ENCODE results near the gene ECHDC1.

Gene ECHDC1

GRCh38 chr6:127282184-127282583, 61.2 kb downstream of the ECHDC1 start:
- DNase-seq = no peak

DNA sequence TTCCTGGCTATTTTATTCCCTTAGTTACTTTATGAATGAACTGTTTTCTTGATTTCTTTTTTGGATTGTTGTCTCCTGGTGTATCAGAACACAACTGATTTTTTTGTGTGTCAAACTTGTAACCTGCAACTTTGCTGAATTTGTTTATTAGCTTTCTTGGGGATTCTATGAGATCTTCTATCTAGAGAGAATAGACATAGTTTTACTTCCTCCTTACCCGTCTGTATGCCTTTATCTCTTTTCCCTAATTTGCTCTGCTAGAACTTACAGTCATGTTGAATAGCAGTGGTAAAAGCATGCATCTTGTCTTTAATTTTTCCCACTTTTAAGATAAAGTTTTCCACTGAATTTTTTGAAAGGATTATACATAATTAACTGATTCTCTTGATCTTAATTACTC, 63.6 kb downstream of the ECHDC1 start:
- no peak for DNase-seq

- DNase-seq = no peak
These were observed 65.2 kb downstream of the ECHDC1 start for GRCh38 chr6:127277878-127278843.

DNA sequence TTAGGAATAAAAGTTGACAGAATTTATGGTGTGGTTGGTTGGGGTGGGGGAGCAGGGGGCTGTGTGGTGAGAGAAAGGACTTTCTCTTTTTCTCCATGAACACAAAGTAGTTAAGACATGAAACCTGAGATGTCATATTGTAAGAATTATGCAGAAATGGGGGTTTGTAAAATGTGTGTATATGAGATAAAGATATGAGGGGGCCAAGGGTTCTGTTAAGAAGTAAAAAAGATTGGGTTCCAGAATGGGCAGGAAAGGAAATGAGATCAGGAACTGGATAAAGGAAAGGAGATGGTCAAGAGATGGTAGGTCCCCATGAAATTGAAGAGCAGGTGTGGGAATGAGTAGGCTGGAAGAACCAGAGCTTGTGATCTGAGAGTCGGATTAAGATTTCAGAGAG, 67.1 kb downstream of the ECHDC1 start:
- DNase-seq = no peak

- no peak for DNase-seq
These were observed 69.9 kb downstream of the ECHDC1 start for GRCh38 chr6:127273499-127273898.

- no peak for DNase-seq
These were observed 70.8 kb downstream of the ECHDC1 start for GRCh38 chr6:127272576-127272975.

DNA sequence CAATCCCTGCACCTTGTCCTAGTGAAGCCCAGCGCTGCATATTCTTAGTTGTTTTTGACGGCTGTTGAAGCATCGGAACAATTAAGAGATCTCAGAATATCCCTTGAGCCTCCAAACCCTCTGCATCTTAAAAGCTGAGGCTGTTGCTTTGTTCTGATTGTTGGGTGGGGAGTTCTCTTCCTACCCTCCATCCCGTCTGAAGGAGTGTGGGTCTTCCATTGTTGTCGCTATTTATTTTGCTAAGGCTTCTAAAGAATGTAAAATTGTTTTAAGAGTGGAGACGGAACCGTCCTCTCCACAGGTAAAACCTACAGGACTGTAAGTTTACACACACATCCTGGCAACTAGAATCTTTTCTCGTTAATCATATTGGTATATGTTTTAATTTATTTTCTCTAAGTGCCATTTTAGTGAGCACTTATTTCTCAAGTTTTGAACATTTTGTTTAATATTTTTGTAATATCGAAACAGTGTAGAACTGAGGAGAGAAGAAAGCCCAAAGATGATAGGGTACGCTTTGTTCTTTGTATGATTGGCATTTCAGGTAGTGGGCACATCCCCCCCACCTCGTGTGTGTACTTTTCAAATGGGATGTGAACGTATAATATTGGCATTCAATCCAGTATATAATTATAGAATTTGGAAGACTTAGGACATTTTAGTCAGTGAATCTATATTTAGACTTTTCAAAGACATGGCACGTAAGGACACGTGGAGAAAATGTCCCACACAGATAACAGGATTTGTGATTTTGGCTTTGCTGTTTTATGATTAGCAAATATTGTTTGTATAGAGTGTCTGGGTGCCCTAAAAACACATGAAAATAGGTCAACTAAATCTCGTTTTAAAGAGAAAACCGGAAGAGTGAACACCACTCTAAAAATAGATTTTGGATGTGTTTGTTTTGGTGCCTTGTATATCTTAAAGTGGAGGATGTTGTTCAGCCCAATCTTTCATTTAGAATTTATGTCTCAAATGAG, 75.5 kb downstream of the ECHDC1 start:
- no peak for DNase-seq

GRCh38 chr6:127266892-127267645, 76.3 kb downstream of the ECHDC1 start:
- peak; percentile 70 for DNase-seq

GRCh38 chr6:127266178-127266891, 77.1 kb downstream of the ECHDC1 start, which contains the start of gene RNF146:
Gene RNF146, plus strand, starts transcription at chr6:127266864. Its CDS starts 13,475 bp downstream, at chr6:127280339.
- peak; percentile 87 for DNase-seq

DNA sequence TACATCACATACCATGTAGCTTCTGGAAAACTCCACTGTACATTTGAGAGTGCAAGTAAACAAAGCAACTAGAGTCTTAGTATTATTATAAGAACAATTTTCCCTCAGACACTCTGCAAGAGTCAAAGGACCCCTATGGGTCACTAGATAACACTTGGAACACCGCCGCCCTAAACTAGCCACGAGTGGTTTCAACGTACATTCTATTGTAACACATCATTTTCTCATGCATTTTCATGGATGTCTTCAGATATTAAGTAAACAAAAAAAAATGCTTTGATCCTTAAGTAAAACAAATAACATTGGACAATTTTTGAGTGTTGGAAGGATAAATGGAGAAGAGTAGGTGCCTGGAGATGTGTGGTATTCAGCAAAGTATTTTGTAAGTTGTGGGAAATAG, 79.9 kb downstream of the ECHDC1 start:
- DNase-seq = no peak

GRCh38 chr6:127262896-127263295, 80.5 kb downstream of the ECHDC1 start:
- no peak for DNase-seq

DNA sequence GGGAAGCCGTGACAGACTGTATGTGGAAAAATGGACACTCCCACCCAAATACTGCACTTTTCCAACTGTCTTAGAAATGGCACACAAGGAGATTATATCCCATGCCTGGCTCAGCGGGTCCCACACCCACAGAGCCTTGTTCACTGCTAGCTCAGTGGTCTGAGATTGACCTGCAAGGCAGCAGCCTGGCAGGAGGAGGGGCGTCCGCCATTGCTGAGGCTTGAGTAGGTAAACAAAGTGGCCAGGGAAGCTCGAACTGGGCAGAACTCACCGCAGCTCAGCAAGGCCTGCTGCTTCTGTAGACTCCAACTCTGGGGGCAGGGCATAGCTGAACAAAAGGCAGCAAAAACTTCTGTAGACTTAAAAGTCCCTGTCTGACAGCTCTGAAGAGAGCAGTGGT, 88.1 kb downstream of the ECHDC1 start:
- DNase-seq = no peak

DNA sequence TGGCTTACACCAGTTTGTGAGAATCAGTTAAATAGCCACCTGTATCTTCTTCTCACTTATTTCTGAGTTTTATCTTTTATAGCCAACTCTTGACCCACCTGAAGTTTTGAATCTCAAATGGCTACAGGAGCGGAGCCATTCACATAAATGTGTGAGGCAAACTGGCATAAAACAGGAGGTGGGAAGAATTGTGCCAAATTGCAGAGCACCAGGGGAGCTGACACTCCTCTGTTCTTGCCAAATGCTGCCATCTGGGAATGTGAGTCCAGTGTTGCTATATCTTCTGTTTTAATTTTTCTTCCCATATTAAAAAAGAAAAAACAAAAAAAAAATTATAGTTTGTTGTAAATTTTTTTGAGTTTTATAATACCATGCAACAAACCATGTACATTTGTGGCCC, 93.8 kb downstream of the ECHDC1 start:
- no peak for DNase-seq

- no peak for DNase-seq
These were observed 96.0 kb downstream of the ECHDC1 start for GRCh38 chr6:127247114-127248096.

DNA sequence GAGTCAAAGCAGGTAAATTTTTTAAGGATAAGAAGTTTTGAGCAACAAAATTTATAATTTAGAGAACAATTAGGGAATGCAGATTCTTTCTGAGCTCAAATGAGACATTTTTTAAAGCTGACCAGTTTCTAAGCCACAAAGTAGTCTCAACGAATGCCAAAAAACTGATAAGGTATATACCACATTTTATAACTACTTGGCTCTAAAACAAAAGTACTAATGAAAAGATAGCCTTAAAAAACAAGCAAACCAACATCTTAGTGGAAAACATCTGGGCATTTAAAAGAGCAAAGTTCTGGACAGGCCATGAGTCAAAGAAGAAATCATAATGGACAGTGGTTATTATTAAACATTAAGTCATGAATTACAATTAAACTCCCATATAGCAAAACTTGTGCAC, 99.9 kb downstream of the ECHDC1 start:
- DNase-seq = no peak
